ENCODE measurements around the gene PPM1N. TPM values are rescaled to one million over a fixed set of nuclear protein-coding genes. Genes with fewer than 3 reads are reported as not detected.

Gene PPM1N
- total RNA-seq, 2 donors from 2014 or later = 3.2 to 3.5 TPM

- Histone ChIP-seq H3K9me3 (ENCODE audit: control insufficient read depth, low read length) (no peaks in the 10 kb centered on the region), H3K9ac (ENCODE audit: extremely low read depth, low read length, poor library complexity, severe bottlenecking) (no peak overlapping the region), H3K27me3 (ENCODE audit: control insufficient read depth, insufficient read depth, low read length, poor library complexity, severe bottlenecking) (peaks cover 15% of the 10 kb centered on the region), H3K4me1 (ENCODE audit: control insufficient read depth, insufficient read depth, low read length) (no peaks in the 10 kb centered on the region), H3K27ac (ENCODE audit: low read depth, low read length) (no peak overlapping the region), H3K36me3 (ENCODE audit: control insufficient read depth, insufficient read depth, low read length) (no peaks in the 10 kb centered on the region), H3K4me3 (ENCODE audit: low read length) (no peak overlapping the region)
- H3K9me3 Mint-ChIP-seq = no peaks in the 10 kb centered on the region
- H3K27me3 Mint-ChIP-seq (ENCODE audit: insufficient read depth) = peaks cover 31% of the 10 kb centered on the region
- WGBS, 2 experiments (ENCODE audit: insufficient coverage in 1 of 2, insufficient read length in 1 of 2) = 94 to 95% methylated on average over 5 to 9 of the region's 9 CpGs
- peaks cover 3% of the 10 kb centered on the region for H3K36me3 Mint-ChIP-seq (ENCODE audit: low read depth)
- H3K4me3 Mint-ChIP-seq = no peak overlapping the region
- no peak for DNase-seq
- H3K4me1 Mint-ChIP-seq = peaks cover 15% of the 10 kb centered on the region
- no peak overlapping the region for H3K27ac Mint-ChIP-seq
- TF ChIP-seq CTCF (conservative IDR thresholded peaks at IDR 0.05) = no peak
Measured at GRCh38 chr19:45503909-45504308, 5.7 kb downstream of the PPM1N start.

- TF ChIP-seq CTCF (conservative IDR thresholded peaks at IDR 0.05) = no peak
- Mint-ChIP-seq H3K27ac (peak overlapping the region; percentile 81), H3K4me3 (peak overlapping the region; percentile 91), H3K27me3 (ENCODE audit: insufficient read depth) (peaks cover 16% of the 10 kb centered on the region), H3K9me3 (no peaks in the 10 kb centered on the region), H3K36me3 (ENCODE audit: low read depth) (peaks cover 8% of the 10 kb centered on the region), H3K4me1 (peaks cover 21% of the 10 kb centered on the region)
- no peaks in the 10 kb centered on the region for H3K27me3 ChIP-seq (ENCODE audit: control insufficient read depth, insufficient read depth, low read length, poor library complexity, severe bottlenecking)
- no peak overlapping the region for H3K9ac ChIP-seq (ENCODE audit: extremely low read depth, low read length, poor library complexity, severe bottlenecking)
- no peak for DNase-seq
- peaks cover 4% of the 10 kb centered on the region for H3K36me3 ChIP-seq (ENCODE audit: control insufficient read depth, insufficient read depth, low read length)
- H3K9me3 ChIP-seq (ENCODE audit: control insufficient read depth, low read length) = no peaks in the 10 kb centered on the region
- no peak overlapping the region for H3K4me3 ChIP-seq (ENCODE audit: low read length)
- H3K4me1 ChIP-seq (ENCODE audit: control insufficient read depth, insufficient read depth, low read length) = peaks cover 5% of the 10 kb centered on the region
- 91% methylated on average over 5 to 8 of the region's 8 CpGs for WGBS, 2 experiments (ENCODE audit: insufficient coverage in 1 of 2, insufficient read length in 1 of 2)
- no peak overlapping the region for H3K27ac ChIP-seq (ENCODE audit: low read depth, low read length)
Measured at GRCh38 chr19:45505151-45505995, 7.1 kb downstream of the PPM1N start.

- peak overlapping the region; percentile 91 for H3K4me3 Mint-ChIP-seq
- H3K9me3 Mint-ChIP-seq = no peaks in the 10 kb centered on the region
- no peak for DNase-seq
- no peaks in the 10 kb centered on the region for H3K9me3 ChIP-seq (ENCODE audit: control insufficient read depth, low read length)
- no peak for TF ChIP-seq CTCF (conservative IDR thresholded peaks at IDR 0.05)
- no peaks in the 10 kb centered on the region for H3K27me3 ChIP-seq (ENCODE audit: control insufficient read depth, insufficient read depth, low read length, poor library complexity, severe bottlenecking)
- peaks cover 12% of the 10 kb centered on the region for H3K36me3 Mint-ChIP-seq (ENCODE audit: low read depth)
- peak overlapping the region; percentile 99 for H3K4me3 ChIP-seq (ENCODE audit: low read length)
- H3K9ac ChIP-seq (ENCODE audit: extremely low read depth, low read length, poor library complexity, severe bottlenecking) = no peak overlapping the region
- peaks cover 21% of the 10 kb centered on the region for H3K4me1 Mint-ChIP-seq
- H3K27ac ChIP-seq (ENCODE audit: low read depth, low read length) = no peak overlapping the region
- peaks cover 10% of the 10 kb centered on the region for H3K36me3 ChIP-seq (ENCODE audit: control insufficient read depth, insufficient read depth, low read length)
- H3K27ac Mint-ChIP-seq = peak overlapping the region; percentile 81
- peaks cover 5% of the 10 kb centered on the region for H3K4me1 ChIP-seq (ENCODE audit: control insufficient read depth, insufficient read depth, low read length)
- WGBS, 2 experiments (ENCODE audit: insufficient coverage in 1 of 2, insufficient read length in 1 of 2) = 84% methylated on average over 4 of the region's 5 CpGs; no CpG with 5 or more reads in 1 of the 2 experiments
- peaks cover 12% of the 10 kb centered on the region for H3K27me3 Mint-ChIP-seq (ENCODE audit: insufficient read depth)
Measured at GRCh38 chr19:45505996-45506245, 7.7 kb downstream of the PPM1N start.

Measured in endodermal cell (in vitro differentiated cells).